ENCODE results near the gene KIF1B.

The KIF1B gene

GRCh38 chr1:10212476-10212875 is 2.1 kb downstream of the KIF1B start:
- no peak overlapping the region for H3K27ac ChIP-seq (ENCODE audit: low read length)
- H3K9me3 ChIP-seq (ENCODE audit: insufficient read depth, low read length, severe bottlenecking), result no peaks in the 10 kb centered on the region
- peaks cover 4% of the 10 kb centered on the region; the same call in 1 of the 2 replicates for H4K20me1 ChIP-seq (ENCODE audit: insufficient read depth, low read length)
- peaks cover 10% of the 10 kb centered on the region for H3K79me2 ChIP-seq (ENCODE audit: insufficient read depth, low read length)
- no peak overlapping the region for H2AFZ ChIP-seq (ENCODE audit: low read depth, low read length)
- H3K36me3 ChIP-seq (ENCODE audit: insufficient read depth, low read length), result no peaks in the 10 kb centered on the region
- TF ChIP-seq, protein P1, sequence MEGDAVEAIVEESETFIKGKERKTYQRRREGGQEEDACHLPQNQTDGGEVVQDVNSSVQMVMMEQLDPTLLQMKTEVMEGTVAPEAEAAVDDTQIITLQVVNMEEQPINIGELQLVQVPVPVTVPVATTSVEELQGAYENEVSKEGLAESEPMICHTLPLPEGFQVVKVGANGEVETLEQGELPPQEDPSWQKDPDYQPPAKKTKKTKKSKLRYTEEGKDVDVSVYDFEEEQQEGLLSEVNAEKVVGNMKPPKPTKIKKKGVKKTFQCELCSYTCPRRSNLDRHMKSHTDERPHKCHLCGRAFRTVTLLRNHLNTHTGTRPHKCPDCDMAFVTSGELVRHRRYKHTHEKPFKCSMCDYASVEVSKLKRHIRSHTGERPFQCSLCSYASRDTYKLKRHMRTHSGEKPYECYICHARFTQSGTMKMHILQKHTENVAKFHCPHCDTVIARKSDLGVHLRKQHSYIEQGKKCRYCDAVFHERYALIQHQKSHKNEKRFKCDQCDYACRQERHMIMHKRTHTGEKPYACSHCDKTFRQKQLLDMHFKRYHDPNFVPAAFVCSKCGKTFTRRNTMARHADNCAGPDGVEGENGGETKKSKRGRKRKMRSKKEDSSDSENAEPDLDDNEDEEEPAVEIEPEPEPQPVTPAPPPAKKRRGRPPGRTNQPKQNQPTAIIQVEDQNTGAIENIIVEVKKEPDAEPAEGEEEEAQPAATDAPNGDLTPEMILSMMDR (IDR thresholded peaks at IDR 0.05; ENCODE audit: borderline replicate concordance, extremely low read depth, low read length, poor library complexity, severe bottlenecking), result no peak
- no peak for TF ChIP-seq EZH2 (IDR thresholded peaks at IDR 0.05; ENCODE audit: borderline replicate concordance, low read depth, low read length, severe bottlenecking)
- no peak overlapping the region for H3K4me2 ChIP-seq (ENCODE audit: insufficient read depth, low read length)
- no peaks in the 10 kb centered on the region for H3K27me3 ChIP-seq (ENCODE audit: insufficient read depth, low read length, poor library complexity)
- peaks cover 24% of the 10 kb centered on the region for H3K4me1 ChIP-seq (ENCODE audit: insufficient read depth, low read length)
- no peak overlapping the region for H3K9ac ChIP-seq (ENCODE audit: low read depth, low read length)
- ATAC-seq (ENCODE audit: insufficient read depth, low read depth) (no peak), DNase-seq (no peak)
- no peak overlapping the region for H3K4me3 ChIP-seq (ENCODE audit: low read depth in 1 of 2, low read length in 2 of 2)

DNA sequence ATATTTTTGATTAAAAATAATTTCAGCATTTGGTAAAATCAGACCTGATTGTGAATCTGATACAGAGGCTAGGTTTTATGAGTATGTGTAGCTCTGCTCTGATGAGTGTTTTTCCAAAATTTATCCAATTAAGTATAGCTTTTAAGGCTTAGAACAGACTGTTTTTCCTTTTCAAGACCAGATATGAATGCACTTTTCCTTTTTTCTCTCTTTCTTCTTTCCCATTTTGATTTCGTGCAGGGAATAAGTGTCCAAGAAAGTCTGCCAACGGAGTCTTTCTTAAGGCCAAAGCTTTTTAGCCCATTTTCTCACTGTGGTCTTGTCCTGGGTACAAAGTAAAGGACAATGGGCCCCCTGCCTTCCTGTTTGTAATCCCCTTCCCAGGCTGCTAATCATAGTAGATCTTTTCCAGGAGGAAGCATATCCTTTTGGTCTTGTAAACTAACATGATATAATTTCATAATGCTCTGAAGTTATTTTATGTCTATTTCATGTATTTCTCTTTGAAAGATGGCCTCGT is 2.9 kb downstream of the KIF1B start:
- Histone ChIP-seq H3K79me2 (ENCODE audit: insufficient read depth, low read length) (peaks cover 10% of the 10 kb centered on the region), H3K4me1 (ENCODE audit: insufficient read depth, low read length) (peaks cover 24% of the 10 kb centered on the region), H3K36me3 (ENCODE audit: insufficient read depth, low read length) (no peaks in the 10 kb centered on the region), H2AFZ (ENCODE audit: low read depth, low read length) (no peak overlapping the region), H3K9ac (ENCODE audit: low read depth, low read length) (no peak overlapping the region), H3K4me3 (ENCODE audit: low read depth in 1 of 2, low read length in 2 of 2) (no peak overlapping the region), H3K27ac (ENCODE audit: low read length) (no peak overlapping the region), H3K27me3 (ENCODE audit: insufficient read depth, low read length, poor library complexity) (no peaks in the 10 kb centered on the region), H3K4me2 (ENCODE audit: insufficient read depth, low read length) (no peak overlapping the region), H4K20me1 (ENCODE audit: insufficient read depth, low read length) (peaks cover 4% of the 10 kb centered on the region; the same call in 1 of the 2 replicates), H3K9me3 (ENCODE audit: insufficient read depth, low read length, severe bottlenecking) (no peaks in the 10 kb centered on the region)
- ATAC-seq (ENCODE audit: insufficient read depth, low read depth), result no peak
- no peak for DNase-seq
- TF ChIP-seq, protein P1 (IDR thresholded peaks at IDR 0.05; ENCODE audit: borderline replicate concordance, extremely low read depth, low read length, poor library complexity, severe bottlenecking), result no peak
- no peak for TF ChIP-seq EZH2 (IDR thresholded peaks at IDR 0.05; ENCODE audit: borderline replicate concordance, low read depth, low read length, severe bottlenecking)

DNA sequence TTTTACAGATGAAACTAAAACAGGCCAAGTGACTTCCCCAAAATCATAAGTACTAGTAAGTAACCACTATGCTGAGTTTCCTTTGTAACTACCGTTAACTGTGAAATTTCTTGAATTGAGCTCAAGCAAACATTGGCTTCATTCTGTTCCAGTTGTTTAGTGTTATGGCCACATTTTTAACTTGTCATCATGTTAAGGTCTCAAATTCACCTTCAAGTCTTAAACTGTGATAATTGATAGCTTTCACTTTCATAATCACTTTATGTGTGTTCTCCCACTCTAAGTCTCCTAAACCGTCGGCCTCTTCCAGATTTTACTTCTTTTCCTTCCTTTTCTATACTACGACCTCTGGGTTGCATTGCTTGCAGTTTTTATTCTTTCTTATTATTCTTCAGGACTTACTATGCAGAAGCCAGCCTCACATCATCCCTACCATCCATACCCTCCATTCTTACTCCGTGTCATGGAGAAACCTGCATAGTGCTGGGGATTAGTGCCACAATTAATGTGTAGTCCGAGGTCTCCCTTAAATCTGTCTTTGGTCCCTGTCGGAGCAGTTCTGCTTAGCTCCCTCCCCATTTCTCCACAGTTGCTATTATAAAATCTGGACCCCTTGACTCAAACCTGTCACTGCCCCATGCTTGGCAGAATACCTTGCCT is 5.8 kb downstream of the KIF1B start:
- peaks cover 4% of the 10 kb centered on the region; the same call in 1 of the 2 replicates for H4K20me1 ChIP-seq (ENCODE audit: insufficient read depth, low read length)
- ATAC-seq (ENCODE audit: insufficient read depth, low read depth) (no peak), DNase-seq (no peak)
- H3K4me1 ChIP-seq (ENCODE audit: insufficient read depth, low read length), result peaks cover 11% of the 10 kb centered on the region
- H3K27me3 ChIP-seq (ENCODE audit: insufficient read depth, low read length, poor library complexity), result no peaks in the 10 kb centered on the region
- no peak overlapping the region for H3K4me3 ChIP-seq (ENCODE audit: low read depth in 1 of 2, low read length in 2 of 2)
- TF ChIP-seq, protein P1 (IDR thresholded peaks at IDR 0.05; ENCODE audit: borderline replicate concordance, extremely low read depth, low read length, poor library complexity, severe bottlenecking), result no peak
- no peak for TF ChIP-seq EZH2 (IDR thresholded peaks at IDR 0.05; ENCODE audit: borderline replicate concordance, low read depth, low read length, severe bottlenecking)
- no peak overlapping the region for H3K9ac ChIP-seq (ENCODE audit: low read depth, low read length)
- H3K79me2 ChIP-seq (ENCODE audit: insufficient read depth, low read length), result peaks cover 6% of the 10 kb centered on the region
- no peaks in the 10 kb centered on the region for H3K9me3 ChIP-seq (ENCODE audit: insufficient read depth, low read length, severe bottlenecking)
- H3K27ac ChIP-seq (ENCODE audit: low read length), result no peak overlapping the region
- no peak overlapping the region for H2AFZ ChIP-seq (ENCODE audit: low read depth, low read length)
- H3K36me3 ChIP-seq (ENCODE audit: insufficient read depth, low read length), result no peaks in the 10 kb centered on the region
- H3K4me2 ChIP-seq (ENCODE audit: insufficient read depth, low read length), result no peak overlapping the region
